HT1080 (cell line): ENCODE results near the gene SLFN14. TPM values are rescaled to one million over a fixed set of nuclear protein-coding genes. Genes with fewer than 3 reads are reported as not detected.
"Not testable (repeated sequence)": the region's sequence is repeated elsewhere in the genome, so short reads cannot be mapped to it uniquely, and the experiment has no call there.

Experiments used
- DNase-seq: peaks from one replicate; pipeline ENCODE4 v3.0.0-alpha.2; 2015; ENCODE audit warnings: low read depth
- total RNA-seq: library from RNA; depleted of rRNA; stranded (reverse); fragments of >200 nt; shearing (Covaris generic); gene quantifications from 2 replicates; pipeline ENCODE4 v1.2.3, GENCODE V29; 2014

Gene SLFN14
- total RNA-seq, 1 experiment from 2014 or later: not detected

DNA sequence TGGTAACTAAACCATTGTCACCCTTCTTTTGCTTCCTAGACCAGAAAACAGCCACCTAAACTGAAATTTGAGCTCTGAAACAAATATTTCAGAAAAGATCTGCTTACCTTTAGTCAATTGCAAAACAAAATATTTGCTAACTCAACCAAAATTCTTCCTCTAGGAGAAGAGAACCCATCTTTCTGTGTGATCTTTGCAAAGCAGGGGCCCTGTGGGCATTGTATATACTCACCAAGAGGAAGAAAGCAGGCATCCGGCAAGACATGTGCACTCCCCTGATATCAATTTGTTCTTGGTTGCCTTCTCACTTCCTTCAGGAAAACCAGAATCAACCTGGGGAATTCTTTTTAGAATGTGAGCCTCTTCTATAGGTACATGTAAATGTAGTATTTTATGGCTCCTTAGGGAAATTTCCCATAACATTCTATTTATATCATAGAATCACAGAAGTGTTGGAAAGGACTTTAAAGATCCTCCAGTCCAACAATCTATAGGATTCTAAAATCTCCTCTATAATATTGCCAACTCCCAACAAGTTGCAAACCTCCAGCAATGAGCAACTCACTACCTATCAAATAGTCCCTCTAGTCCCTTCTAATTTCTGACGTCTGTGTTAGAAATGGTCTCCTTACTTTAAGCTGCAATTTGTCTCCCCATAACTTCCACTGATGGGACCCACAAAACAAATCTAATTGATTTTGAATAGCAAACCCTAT lies 966 bp downstream of the SLFN14 start:
- DNase-seq: no peak

DNA sequence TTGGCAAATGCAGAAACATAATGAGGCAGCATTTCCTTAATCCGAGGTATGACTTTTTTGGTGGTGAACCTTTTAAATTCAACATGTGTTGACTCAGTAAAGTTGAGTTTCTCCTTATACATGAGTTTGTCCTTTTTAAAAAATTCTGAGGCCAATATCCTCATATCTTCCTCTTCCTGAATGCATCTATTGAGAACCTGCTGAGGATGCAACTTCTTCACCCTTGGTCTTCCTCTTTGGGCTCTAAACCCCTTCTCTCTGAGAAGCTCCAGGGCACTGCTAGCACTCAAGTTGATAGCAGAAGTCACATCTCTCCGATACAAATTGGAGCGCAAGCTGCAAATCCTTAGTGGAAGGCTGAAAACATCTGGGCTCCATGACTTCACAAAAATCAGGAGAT lies 3.3 kb downstream of the SLFN14 start:
- DNase-seq: no peak

DNA sequence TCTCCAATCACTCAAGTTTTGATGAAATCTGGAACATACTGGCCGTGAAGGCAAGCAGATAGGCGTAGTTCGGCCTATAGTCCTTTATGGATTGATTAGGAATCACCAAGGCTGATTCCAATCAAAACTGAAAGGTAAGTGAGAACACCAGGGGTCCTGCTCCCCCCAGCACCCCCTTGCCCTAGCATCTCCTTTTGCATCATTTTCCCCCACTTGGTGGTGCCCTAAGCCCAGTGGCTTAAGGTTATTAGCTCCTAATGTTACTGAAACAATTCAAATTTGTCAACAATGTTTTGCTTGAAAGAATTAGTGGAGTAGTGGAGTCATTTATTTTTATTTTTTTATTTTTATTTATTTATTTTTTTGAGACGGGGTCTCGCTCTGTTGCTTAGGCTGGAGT lies 4.9 kb downstream of the SLFN14 start:
- no peak for DNase-seq

DNA sequence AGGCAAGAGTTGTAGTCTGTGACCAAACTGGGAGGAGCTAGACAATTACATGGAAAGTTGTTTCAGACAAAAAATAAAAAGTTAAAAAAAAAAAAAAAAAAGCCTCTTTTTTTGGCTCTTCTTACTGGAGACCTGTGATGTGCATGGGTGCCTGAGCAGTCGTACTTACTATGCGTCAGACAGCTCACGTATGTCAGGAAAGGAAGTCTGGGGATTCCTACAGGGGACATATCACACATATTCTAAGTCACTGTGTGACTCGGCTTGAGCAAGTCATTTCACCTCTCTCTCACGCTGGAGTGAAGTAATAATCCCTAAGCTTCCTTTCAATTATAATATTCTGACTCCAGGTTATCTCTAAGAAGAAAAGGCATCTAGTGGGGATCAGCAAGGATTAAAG lies 6.0 kb downstream of the SLFN14 start:
- peak; percentile 23 for DNase-seq

DNA sequence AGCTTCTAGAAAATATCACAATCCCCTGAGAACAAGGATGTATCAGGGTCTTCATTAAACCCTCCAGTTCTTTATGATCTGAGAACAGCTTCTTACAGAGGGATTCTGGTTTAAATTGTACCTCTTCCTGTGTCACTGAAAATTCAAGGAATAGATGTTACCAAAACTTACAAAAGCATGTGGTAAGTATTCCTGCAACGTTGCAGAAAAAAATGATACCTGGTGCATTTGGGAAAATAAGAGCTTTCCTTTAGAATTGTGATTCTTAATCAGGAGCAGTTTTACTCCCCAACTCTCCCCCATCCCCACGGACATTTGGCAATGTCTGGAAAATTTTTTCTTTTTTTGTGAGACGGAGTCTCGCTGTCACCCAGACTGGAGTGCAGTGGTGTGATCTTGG lies 7.3 kb downstream of the SLFN14 start:
- DNase-seq: no peak

GRCh38 chr17:35548978-35549377 lies 11.6 kb downstream of the SLFN14 start:
- no peak for DNase-seq

DNA sequence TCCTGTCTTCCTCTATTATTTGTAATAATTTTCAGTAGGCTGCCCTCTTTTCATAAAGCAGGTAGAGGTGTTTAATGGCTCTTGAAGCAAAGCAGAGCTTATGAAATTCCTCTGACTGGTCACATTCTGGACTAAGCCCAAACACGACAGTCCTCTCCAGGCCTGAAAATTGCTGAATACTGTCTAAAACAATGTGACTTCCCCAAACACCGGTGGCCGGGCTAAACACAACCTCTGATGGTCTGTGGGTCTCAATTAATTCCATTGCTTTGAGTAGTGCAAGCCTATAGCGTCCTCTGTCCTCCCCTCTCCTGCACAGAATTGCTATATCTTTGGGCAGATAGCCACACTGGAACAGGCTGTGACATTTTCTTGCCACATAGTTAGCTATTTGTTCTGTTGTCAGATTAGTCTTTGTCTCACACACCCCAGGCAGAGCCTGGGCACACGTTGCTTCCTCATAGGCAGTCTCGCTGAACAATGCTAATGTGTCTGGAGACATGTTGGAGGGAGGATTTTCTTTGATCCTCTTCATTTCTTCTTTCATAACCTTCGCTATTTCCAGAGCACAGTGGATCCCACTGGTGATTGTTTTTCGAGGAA lies 12.3 kb downstream of the SLFN14 start:
- DNase-seq: no peak

- DNase-seq: no peak
Measured at GRCh38 chr17:35546487-35546886, 14.1 kb downstream of the SLFN14 start.

DNA sequence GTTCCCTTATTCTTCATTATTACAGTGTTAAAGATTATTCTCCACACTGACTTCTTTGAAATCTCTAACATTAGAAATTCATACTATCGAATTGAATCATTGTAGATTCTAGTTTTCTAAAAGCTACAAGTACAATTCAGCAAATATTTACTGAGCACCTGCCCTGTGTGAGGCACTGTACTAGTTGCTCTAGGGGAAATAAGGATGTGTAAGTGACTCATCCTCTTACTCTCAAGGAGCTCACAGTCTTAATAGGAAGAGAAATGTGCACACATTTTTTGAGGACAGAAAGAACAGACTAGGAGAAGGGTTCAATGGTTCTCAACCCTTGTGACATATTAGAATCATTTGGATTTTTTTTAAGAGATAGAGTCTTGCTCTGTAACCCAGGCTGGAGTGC lies 15.5 kb downstream of the SLFN14 start:
- no peak for DNase-seq

DNA sequence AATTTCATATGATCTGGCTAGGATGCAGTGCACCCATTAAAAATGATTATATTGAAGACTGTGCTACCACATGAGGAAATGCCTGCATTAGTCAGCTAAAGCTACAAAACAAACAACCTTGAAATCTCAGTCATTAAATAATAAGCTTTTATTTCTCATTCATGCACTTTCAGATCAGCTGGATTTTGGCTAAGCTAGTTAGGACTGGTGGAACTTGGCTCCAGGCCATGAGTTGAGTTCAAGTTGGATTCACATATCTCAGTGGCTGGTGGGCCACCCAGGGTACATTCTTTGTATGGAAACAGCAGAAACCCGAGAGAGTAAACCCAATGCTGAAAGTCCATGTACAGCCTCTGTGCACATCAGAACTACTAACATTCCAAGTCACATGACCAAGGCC lies 16.8 kb downstream of the SLFN14 start:
- no peak for DNase-seq

DNA sequence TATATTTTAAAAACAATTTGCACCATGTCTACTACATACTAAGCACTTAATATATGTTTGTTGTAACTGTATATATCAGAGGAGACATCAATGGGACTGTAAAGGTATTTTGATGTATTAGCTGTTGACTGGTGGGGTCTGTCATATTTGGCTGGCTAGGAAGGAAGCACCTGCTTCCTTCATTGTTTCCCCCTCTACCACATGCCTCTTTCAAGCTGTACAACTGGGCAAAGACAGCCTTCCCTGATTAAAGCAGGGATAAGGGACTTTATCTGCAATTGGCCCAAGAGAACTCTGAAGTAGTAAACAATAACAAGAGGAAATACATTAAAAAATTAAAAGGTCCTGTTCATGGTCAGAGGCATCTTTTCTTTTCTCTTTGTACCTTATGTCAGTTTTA lies 17.6 kb downstream of the SLFN14 start:
- no peak for DNase-seq

DNA sequence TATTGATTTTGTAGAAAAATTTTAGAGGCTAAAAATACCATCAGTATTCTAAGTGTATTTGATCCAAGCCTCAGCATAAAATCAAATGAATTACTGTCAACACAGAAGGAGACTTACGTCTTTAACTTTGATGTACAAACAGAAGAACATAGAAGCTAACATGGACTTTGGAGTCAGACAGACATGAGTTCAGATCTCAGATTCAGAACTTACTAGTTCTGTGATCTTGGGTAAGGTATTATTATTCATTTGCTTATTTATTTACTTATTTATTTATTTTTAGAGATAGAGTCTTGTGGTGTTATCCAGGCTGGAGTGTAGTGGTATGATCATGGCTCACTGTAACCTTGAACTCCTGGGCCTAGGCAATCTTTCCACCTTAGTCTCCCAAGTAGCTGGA lies 19.2 kb downstream of the SLFN14 start:
- DNase-seq: no peak

- peak; percentile 59 for DNase-seq
Measured at GRCh38 chr17:35540589-35541404, 19.8 kb downstream of the SLFN14 start.

DNA sequence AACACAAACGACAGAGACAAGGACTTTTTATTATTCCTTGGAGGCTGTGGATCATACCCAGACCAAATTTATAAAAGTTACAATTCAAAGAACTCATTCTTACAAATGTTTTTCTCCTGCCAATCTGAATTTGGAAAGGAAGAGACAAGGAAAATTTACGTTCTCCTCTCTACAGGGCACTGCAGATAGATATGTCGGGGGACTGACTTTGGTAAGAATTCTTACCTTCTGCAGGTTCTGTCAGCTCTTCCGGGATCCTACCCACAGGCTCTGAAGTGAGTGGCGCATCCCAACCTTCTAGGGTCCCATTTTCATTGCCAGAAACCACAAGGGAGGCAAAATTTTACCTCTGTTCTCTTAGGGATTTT lies 21.0 kb downstream of the SLFN14 start:
- no peak for DNase-seq

GRCh38 chr17:35537601-35538141 lies 22.9 kb downstream of the SLFN14 start, which contains the start of gene SLFN12L:
Gene SLFN12L, minus strand, starts transcription at chr17:35537678. Its CDS starts 15,314 bp downstream, at chr17:35522364.
- DNase-seq: no peak

- no peak for DNase-seq
Measured at GRCh38 chr17:35536664-35537171, 23.9 kb downstream of the SLFN14 start.

GRCh38 chr17:35535406-35535805 lies 25.2 kb downstream of the SLFN14 start:
- not testable (repeated sequence) for DNase-seq

DNA sequence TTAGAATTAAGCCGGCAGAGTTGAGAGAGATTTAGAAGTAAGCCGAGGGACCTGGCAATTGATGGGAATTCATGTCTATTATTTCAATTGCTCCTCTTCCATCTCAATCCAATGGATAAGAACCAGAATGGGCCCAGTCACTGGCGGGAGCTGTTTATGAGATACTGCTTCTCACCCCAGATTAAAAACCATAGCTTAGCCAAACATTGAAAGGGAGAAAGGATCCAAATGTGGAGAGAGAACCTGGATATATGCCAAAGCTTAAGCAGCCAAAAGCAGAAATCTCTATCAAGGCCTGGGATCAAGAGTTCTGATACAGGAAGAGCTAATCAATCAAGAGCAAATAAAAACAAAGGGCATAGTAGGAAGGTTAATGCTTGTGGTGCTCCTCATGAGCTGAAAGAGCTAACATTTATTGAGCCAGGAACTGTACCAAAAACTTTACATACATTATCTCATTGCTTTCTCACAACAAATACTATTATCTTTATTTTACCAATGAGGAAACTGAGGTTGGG lies 26.0 kb downstream of the SLFN14 start:
- no peak for DNase-seq

- no peak for DNase-seq
Measured at GRCh38 chr17:35531160-35531559, 29.5 kb downstream of the SLFN14 start.

DNA sequence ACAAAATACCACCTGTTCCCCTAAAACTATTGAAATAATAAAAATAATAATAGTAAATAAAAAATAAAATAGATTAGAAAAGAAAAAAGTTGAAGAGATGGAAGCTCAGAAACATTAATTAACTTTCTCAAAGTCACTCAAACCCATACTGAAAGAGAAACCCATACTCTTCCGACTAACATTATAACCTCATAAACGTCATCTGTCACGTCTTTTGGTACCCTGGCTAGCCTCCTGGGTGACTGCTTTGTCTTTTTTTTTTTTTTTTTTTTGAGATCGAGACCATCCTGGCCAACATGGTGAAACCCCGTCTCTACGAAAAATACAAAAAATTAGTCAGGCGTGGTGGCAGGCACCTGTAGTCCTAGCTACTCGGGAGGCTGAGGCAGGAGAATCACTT lies 30.8 kb downstream of the SLFN14 start:
- DNase-seq: no peak

- DNase-seq: not testable (repeated sequence)
Measured at GRCh38 chr17:35529326-35529725, 31.3 kb downstream of the SLFN14 start.

DNA sequence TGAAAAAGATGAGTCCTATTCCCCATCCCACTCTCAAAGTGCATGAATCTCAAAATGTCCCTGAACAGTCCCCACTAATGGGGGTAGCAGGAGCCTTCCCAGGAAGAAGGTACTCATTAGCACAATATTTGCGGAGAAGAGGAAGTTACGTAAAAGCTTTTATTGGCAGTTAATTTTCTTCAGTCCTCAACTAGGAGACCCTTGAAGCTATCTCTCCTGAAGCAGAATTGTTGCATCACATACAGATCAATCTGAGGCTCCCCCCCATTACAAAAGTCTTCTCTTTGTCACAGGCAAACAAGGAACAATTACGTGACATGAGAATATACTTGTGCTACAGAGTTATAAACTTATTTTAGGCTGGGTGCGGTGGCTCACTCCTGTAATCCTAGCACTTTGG lies 37.3 kb downstream of the SLFN14 start:
- DNase-seq: no peak
